ENCODE results near the gene ZNF799. TPM values are rescaled to one million over a fixed set of nuclear protein-coding genes. Genes with fewer than 3 reads are reported as not detected.

Gene ZNF799
- total RNA-seq, 1 experiment from 2014 or later = 0.42 TPM

Other genes with a start within 250 kb of the ZNF799 start
- gene ZNF625, start 244.5 kb downstream of the ZNF799 start, total RNA-seq (2014; rRNA removed; shearing (Covaris generic)) = 2.6 and 8.4 TPM in 2 replicates
- 3.8 and 7.2 TPM in 2 replicates for gene ZNF136, start 238.2 kb downstream of the ZNF799 start, total RNA-seq (2014; rRNA removed; shearing (Covaris generic))
- gene ZNF44, start 106.4 kb downstream of the ZNF799 start, total RNA-seq (2014; rRNA removed; shearing (Covaris generic)) = 1.6 and 2.7 TPM in 2 replicates
- gene ZNF563, start 67.6 kb downstream of the ZNF799 start, total RNA-seq (2014; rRNA removed; shearing (Covaris generic)) = 0.45 and 1.2 TPM in 2 replicates
- 1.1 and 1.2 TPM in 2 replicates for gene ZNF442, start 35.6 kb downstream of the ZNF799 start, total RNA-seq (2014; rRNA removed; shearing (Covaris generic))
- gene ZNF443, start 39.8 kb upstream of the ZNF799 start, total RNA-seq (2014; rRNA removed; shearing (Covaris generic)) = 0.71 TPM in 1 of 2 replicates, not detected in the other
- gene ZNF709, start 83.5 kb upstream of the ZNF799 start, total RNA-seq (2014; rRNA removed; shearing (Covaris generic)) = 0.97 TPM in 1 of 2 replicates, not detected in the other
- 3.3 and 5.4 TPM in 2 replicates for gene ZNF564, start 150.2 kb upstream of the ZNF799 start, total RNA-seq (2014; rRNA removed; shearing (Covaris generic))
- gene ZNF490, start 209.5 kb upstream of the ZNF799 start, total RNA-seq (2014; rRNA removed; shearing (Covaris generic)) = 2.1 and 2.4 TPM in 2 replicates
- 14.8 and 15.4 TPM in 2 replicates for gene ZNF791, start 209.6 kb upstream of the ZNF799 start, total RNA-seq (2014; rRNA removed; shearing (Covaris generic))

Data from SJSA1 (cell line).